Measurements from ENCODE around the gene STYXL1. TPM values are rescaled to one million over a fixed set of nuclear protein-coding genes. Genes with fewer than 3 reads are reported as not detected.

Gene STYXL1
- total RNA-seq, 1 donor from 2014 or later: 56.1 TPM

GRCh38 chr7:75960372-75960771 is 87.4 kb downstream of the STYXL1 start:
- H3K4me2 ChIP-seq: no peak overlapping the region
- H3K27me3 ChIP-seq: no peaks in the 10 kb centered on the region
- no peaks in the 10 kb centered on the region for H3K36me3 ChIP-seq
- H3K9me3 ChIP-seq (ENCODE audit: low read depth): no peaks in the 10 kb centered on the region
- no peak for DNase-seq (ENCODE audit: low spot score)
- no peak overlapping the region for H2AFZ ChIP-seq (replicated peaks)
- peaks cover 56% of the 10 kb centered on the region for H3K4me1 Mint-ChIP-seq
- no peak overlapping the region for H3K27ac Mint-ChIP-seq
- H3K79me2 ChIP-seq (ENCODE audit: low read depth): no peaks in the 10 kb centered on the region
- peaks cover 29% of the 10 kb centered on the region for H3F3A ChIP-seq (ENCODE audit: low read depth)
- H4K20me1 ChIP-seq (ENCODE audit: low read depth): peaks cover 28% of the 10 kb centered on the region
- H3K9ac ChIP-seq: no peak overlapping the region
- H3K4me1 ChIP-seq: peaks cover 33% of the 10 kb centered on the region
- no peak overlapping the region for H3K4me3 ChIP-seq
- H3K4me3 Mint-ChIP-seq: no peak overlapping the region
- peaks cover 3% of the 10 kb centered on the region for H3K27me3 Mint-ChIP-seq (ENCODE audit: insufficient read depth, low read depth)
- H3K27ac ChIP-seq: no peak overlapping the region
- TF ChIP-seq EZH2 (IDR thresholded peaks at IDR 0.05) (no peak), EZH2phosphoT487 (IDR thresholded peaks at IDR 0.05) (no peak)
- TF ChIP-seq, protein P1, sequence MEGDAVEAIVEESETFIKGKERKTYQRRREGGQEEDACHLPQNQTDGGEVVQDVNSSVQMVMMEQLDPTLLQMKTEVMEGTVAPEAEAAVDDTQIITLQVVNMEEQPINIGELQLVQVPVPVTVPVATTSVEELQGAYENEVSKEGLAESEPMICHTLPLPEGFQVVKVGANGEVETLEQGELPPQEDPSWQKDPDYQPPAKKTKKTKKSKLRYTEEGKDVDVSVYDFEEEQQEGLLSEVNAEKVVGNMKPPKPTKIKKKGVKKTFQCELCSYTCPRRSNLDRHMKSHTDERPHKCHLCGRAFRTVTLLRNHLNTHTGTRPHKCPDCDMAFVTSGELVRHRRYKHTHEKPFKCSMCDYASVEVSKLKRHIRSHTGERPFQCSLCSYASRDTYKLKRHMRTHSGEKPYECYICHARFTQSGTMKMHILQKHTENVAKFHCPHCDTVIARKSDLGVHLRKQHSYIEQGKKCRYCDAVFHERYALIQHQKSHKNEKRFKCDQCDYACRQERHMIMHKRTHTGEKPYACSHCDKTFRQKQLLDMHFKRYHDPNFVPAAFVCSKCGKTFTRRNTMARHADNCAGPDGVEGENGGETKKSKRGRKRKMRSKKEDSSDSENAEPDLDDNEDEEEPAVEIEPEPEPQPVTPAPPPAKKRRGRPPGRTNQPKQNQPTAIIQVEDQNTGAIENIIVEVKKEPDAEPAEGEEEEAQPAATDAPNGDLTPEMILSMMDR (IDR thresholded peaks at IDR 0.05): no peak
- no peaks in the 10 kb centered on the region for H3K9me3 Mint-ChIP-seq
- H3K36me3 Mint-ChIP-seq: peaks cover 21% of the 10 kb centered on the region

- no peaks in the 10 kb centered on the region for H3K27me3 ChIP-seq
- DNase-seq (ENCODE audit: low spot score): no peak
- H3K4me2 ChIP-seq: no peak overlapping the region
- H3K9ac ChIP-seq: no peak overlapping the region
- no peak overlapping the region for H3K4me3 ChIP-seq
- H3K27me3 Mint-ChIP-seq (ENCODE audit: insufficient read depth, low read depth): peaks cover 3% of the 10 kb centered on the region
- no peak overlapping the region for H3K4me3 Mint-ChIP-seq
- peaks cover 2% of the 10 kb centered on the region for H3K9me3 Mint-ChIP-seq
- H2AFZ ChIP-seq (replicated peaks): no peak overlapping the region
- no peak overlapping the region for H3K27ac Mint-ChIP-seq
- H3K9me3 ChIP-seq (ENCODE audit: low read depth): no peaks in the 10 kb centered on the region
- TF ChIP-seq, protein P1 (IDR thresholded peaks at IDR 0.05): no peak
- no peak for TF ChIP-seq EZH2phosphoT487 (IDR thresholded peaks at IDR 0.05)
- TF ChIP-seq EZH2 (IDR thresholded peaks at IDR 0.05): no peak
- no peak overlapping the region for H3K27ac ChIP-seq
- peaks cover 33% of the 10 kb centered on the region for H3K4me1 ChIP-seq
- peaks cover 26% of the 10 kb centered on the region for H3K36me3 Mint-ChIP-seq
- no peaks in the 10 kb centered on the region for H3K79me2 ChIP-seq (ENCODE audit: low read depth)
- peaks cover 26% of the 10 kb centered on the region for H4K20me1 ChIP-seq (ENCODE audit: low read depth)
- H3K36me3 ChIP-seq: no peaks in the 10 kb centered on the region
- peaks cover 29% of the 10 kb centered on the region for H3F3A ChIP-seq (ENCODE audit: low read depth)
- H3K4me1 Mint-ChIP-seq: peaks cover 47% of the 10 kb centered on the region
Observed at GRCh38 chr7:75958802-75959543, 88.8 kb downstream of the STYXL1 start.

- H3K4me2 ChIP-seq: peak overlapping the region; percentile 54
- TF ChIP-seq EZH2 (IDR thresholded peaks at IDR 0.05) (no peak), EZH2phosphoT487 (IDR thresholded peaks at IDR 0.05) (no peak)
- TF ChIP-seq, protein P1 (IDR thresholded peaks at IDR 0.05): no peak
- H2AFZ ChIP-seq (replicated peaks): no peak overlapping the region
- H4K20me1 ChIP-seq (ENCODE audit: low read depth): peaks cover 8% of the 10 kb centered on the region
- Mint-ChIP-seq H3K27ac (no peak overlapping the region), H3K9me3 (peaks cover 4% of the 10 kb centered on the region), H3K36me3 (peaks cover 29% of the 10 kb centered on the region), H3K4me1 (peaks cover 32% of the 10 kb centered on the region), H3K27me3 (ENCODE audit: insufficient read depth, low read depth) (no peaks in the 10 kb centered on the region), H3K4me3 (no peak overlapping the region)
- peak overlapping the region; percentile 33 for H3K27ac ChIP-seq
- H3K9ac ChIP-seq: no peak overlapping the region
- DNase-seq (ENCODE audit: low spot score): peak; percentile 59
- H3K4me1 ChIP-seq: peaks cover 17% of the 10 kb centered on the region
- no peaks in the 10 kb centered on the region for H3K79me2 ChIP-seq (ENCODE audit: low read depth)
- H3K27me3 ChIP-seq: no peaks in the 10 kb centered on the region
- H3K9me3 ChIP-seq (ENCODE audit: low read depth): no peaks in the 10 kb centered on the region
- H3K4me3 ChIP-seq: no peak overlapping the region
- no peaks in the 10 kb centered on the region for H3K36me3 ChIP-seq
- H3F3A ChIP-seq (ENCODE audit: low read depth): peaks cover 15% of the 10 kb centered on the region
Observed at GRCh38 chr7:75957021-75957736, 90.6 kb downstream of the STYXL1 start.

All from neural progenitor cell (in vitro differentiated cells).